GM12872 (cell line): ENCODE measurements around the gene SAPCD1.

Experiments used
- CTCF ChIP-seq: IDR thresholded peaks from 3 replicates; pipeline ENCODE4 v1.5.1; 2011; ENCODE audit warnings: low read depth, mild to moderate bottlenecking, low read length, moderate library complexity; ENCODE audit not compliant: insufficient read depth

SAPCD1 gene

GRCh38 chr6:31778193-31778592, 15.7 kb downstream of the SAPCD1 start:
- TF ChIP-seq CTCF, result no peak

GRCh38 chr6:31778999-31779885, 16.8 kb downstream of the SAPCD1 start:
- no peak for TF ChIP-seq CTCF

GRCh38 chr6:31779908-31780307, 17.5 kb downstream of the SAPCD1 start:
- no peak for TF ChIP-seq CTCF

GRCh38 chr6:31780507-31781243, 18.2 kb downstream of the SAPCD1 start:
- no peak for TF ChIP-seq CTCF

- TF ChIP-seq CTCF, result no peak
Measured at GRCh38 chr6:31781244-31782125, 19.0 kb downstream of the SAPCD1 start.

GRCh38 chr6:31782126-31782855, 19.8 kb downstream of the SAPCD1 start:
- TF ChIP-seq CTCF, result no peak
